ENCODE measurements around the gene ACSL6.

ACSL6 gene

GRCh38 chr5:132017316-132017715, 5.9 kb upstream of the ACSL6 start:
- DNase-seq (ENCODE audit: low read depth in 2 of 2) = no peak

GRCh38 chr5:132016721-132017250, 5.3 kb upstream of the ACSL6 start:
- no peak for DNase-seq (ENCODE audit: low read depth in 2 of 2)

- DNase-seq (ENCODE audit: low read depth in 2 of 2) = no peak
Measured at GRCh38 chr5:132013711-132014110, 2.3 kb upstream of the ACSL6 start.

GRCh38 chr5:132013006-132013689, 1.7 kb upstream of the ACSL6 start:
- DNase-seq (ENCODE audit: low read depth in 2 of 2) = no peak

GRCh38 chr5:132012371-132013005, 1.0 kb upstream of the ACSL6 start:
- DNase-seq (ENCODE audit: low read depth in 2 of 2) = no peak

- no peak for DNase-seq (ENCODE audit: low read depth in 2 of 2)
Measured at GRCh38 chr5:132010989-132011621, 353 bp downstream of the ACSL6 start.

- no peak for DNase-seq (ENCODE audit: low read depth in 2 of 2)
Measured at GRCh38 chr5:132010645-132010988, 841 bp downstream of the ACSL6 start.

GRCh38 chr5:132009706-132010405, 1.6 kb downstream of the ACSL6 start:
- no peak for DNase-seq (ENCODE audit: low read depth in 2 of 2)

- no peak for DNase-seq (ENCODE audit: low read depth in 2 of 2)
Measured at GRCh38 chr5:132008961-132009680, 2.3 kb downstream of the ACSL6 start.

GRCh38 chr5:132008163-132008473, 3.3 kb downstream of the ACSL6 start:
- DNase-seq (ENCODE audit: low read depth in 2 of 2) = no peak

GRCh38 chr5:132007399-132008162, 3.9 kb downstream of the ACSL6 start:
- DNase-seq (ENCODE audit: low read depth in 2 of 2) = peak in 1 of 2 experiments; percentile 80

- DNase-seq (ENCODE audit: low read depth in 2 of 2) = no peak
Measured at GRCh38 chr5:132006331-132007120, 4.9 kb downstream of the ACSL6 start.

GRCh38 chr5:132005591-132005990, 5.9 kb downstream of the ACSL6 start:
- DNase-seq (ENCODE audit: low read depth in 2 of 2) = no peak

GRCh38 chr5:132003982-132004381, 7.5 kb downstream of the ACSL6 start:
- DNase-seq (ENCODE audit: low read depth in 2 of 2) = no peak

GRCh38 chr5:132003170-132003744, 8.2 kb downstream of the ACSL6 start:
- DNase-seq (ENCODE audit: low read depth in 2 of 2) = no peak

- DNase-seq (ENCODE audit: low read depth in 2 of 2) = no peak
Measured at GRCh38 chr5:132002757-132003156, 8.7 kb downstream of the ACSL6 start.

GRCh38 chr5:132001647-132002561, 9.6 kb downstream of the ACSL6 start:
- no peak for DNase-seq (ENCODE audit: low read depth in 2 of 2)

- DNase-seq (ENCODE audit: low read depth in 2 of 2) = no peak
Measured at GRCh38 chr5:132000677-132001453, 10.6 kb downstream of the ACSL6 start.

Measured in stimulated activated CD4-positive, alpha-beta T cell treated with anti-CD3 and anti-CD28 coated beads, Interleukin-12 subunit alpha, Interleukin-12 subunit beta, amount 100 ng/mL, for 24 hours (primary cell).